Heart right ventricle (tissue), 16 donors: ENCODE results near the gene SPATC1L. TPM values are rescaled to one million over a fixed set of nuclear protein-coding genes. Genes with fewer than 3 reads are reported as not detected.

Experiments
- ATAC-seq, 8 donors: fragments of 200-7000 bp; cut with Tn5 transposase; one replicate each; pipeline ENCODE4 v1.9.1; 2020; ENCODE audit warnings: mild to moderate bottlenecking in 8 of 8, moderate library complexity in 8 of 8, moderate number of reproducible peaks in 1 of 8
- DNase-seq, 2 donors: peaks; one replicate each; pipeline ENCODE4 v3.0.0-alpha.2; 2020
- H3K27ac ChIP-seq, 10 donors: fragments of 200-600 bp; sonication (generic) in 2 of 10; one replicate each; pipeline versions ENCODE4 v1.5.0 to v1.8.0; 2020 to 2022; ENCODE audit warnings: mild to moderate bottlenecking in 3 of 10
- H3K27me3 ChIP-seq, 7 donors: fragments of 200-600 bp; one replicate each; pipeline ENCODE4 v1.8.0; 2021 to 2022; ENCODE audit warnings: mild to moderate bottlenecking in 2 of 7
- H3K36me3 ChIP-seq, 9 donors: fragments of 200-600 bp; sonication (generic) in 1 of 9; one replicate each; pipeline versions ENCODE4 v1.5.0 to v1.8.0; 2020 to 2022; ENCODE audit warnings: mild to moderate bottlenecking in 2 of 9
- H3K4me1 ChIP-seq, 9 donors: fragments of 200-600 bp; sonication (generic) in 1 of 9; one replicate each; pipeline versions ENCODE4 v1.5.0 to v1.8.0; 2020 to 2022; ENCODE audit warnings: mild to moderate bottlenecking in 4 of 9
- H3K4me3 ChIP-seq, 10 donors: fragments of 200-600 bp; sonication (generic) in 2 of 10; one replicate each; pipeline versions ENCODE4 v1.5.0 to v1.8.0; 2020 to 2022; ENCODE audit warnings: mild to moderate bottlenecking in 7 of 10, moderate library complexity in 2 of 10
- H3K9me3 ChIP-seq, 11 donors: fragments of 200-600 bp in 10 of 11; sonication (generic) in 2 of 11; one replicate each; pipeline versions ENCODE4 v1.5.0 to v1.8.0; 2013 to 2022; ENCODE audit warnings: mild to moderate bottlenecking in 2 of 11, control low read depth in 1 of 11, moderate library complexity in 1 of 11
- CTCF ChIP-seq, 9 donors: fragments of 200-600 bp; sonication (generic) in 2 of 9; IDR thresholded peaks; one replicate each; pipeline versions ENCODE4 v1.5.0 to v1.8.0; 2021 to 2022; ENCODE audit warnings: antibody characterized with exemption in 9 of 9, mild to moderate bottlenecking in 5 of 9, moderate library complexity in 1 of 9
- WGBS, 2 donors: extraction: QIAGEN DNeasy Blood & Tissue Kit; methylation state at CpG; one replicate each; pipeline ENCODE4 v1.1.7; 2013; ENCODE audit warnings: inconsistent platforms in 1 of 2; 5-methylcytosine and 5-hydroxymethylcytosine counted together
- intact Hi-C, 10 donors: fragments of 100-400 bp; cut with DNase I; formaldehyde crosslinking; loops; one replicate each; pipeline versions ENCODE4 v1.11.1 to v1.14.2; 2022
- polyA plus RNA-seq, 2 donors: library from polyadenylated mRNA; stranded (reverse); fragments of 200-250 nt; gene quantifications; one replicate each; pipeline ENCODE4 v1.2.3, GENCODE V29; 2013
- total RNA-seq, 10 donors: library from RNA; stranded (reverse); fragmentation: NEBNext Ultra II Directional in 3 of 10; extraction: Animal tissue kit (Norgen Biotek cat#: 25700) in 3 of 10; gene quantifications; one replicate each; pipeline versions ENCODE4 v1.2.1 to v1.2.4, GENCODE V29; 2021 to 2023
- donor health status: Arrhythmogenic right ventricular cardiomyopathy.
- donor health status: ischemic (EF 13 %, LVEDD 7.1; RV severe dilation, severe dysfunction).
- donor health status: healthy with polysubstance abuse.
- donor health status: DM: no; HTN: yes; CAD: no.
- donor health status: DM: no; HTN: no; CAD: no.
- donor health status: ischemic (EF 25% LVEDD 6.9; RV normal size, moderate dysfunction).
- donor health status: ischemic (EF 25% LVEDD 5.7; RV mildly dilated, moderate dysfunction).
- donor health status: healthy.
- donor health status: DM: yes; HTN: yes; CAD: no.
- donor health status: Ischemic cardiomyopathy.
- donor health status: ischemic (EF 35%, LVEDD 5.7; RV mildly dilated, moderate dysfunction).
- donor health status: nonischemic (EF 11% LVEDD 7.7; RV severe dilation, severe dysfunction).
- donor health status: DM: yes; HTN: yes; CAD: no.
- donor health status: PGD.
- donor health status: ischemic (EF 29% LVEDD 5.4; RV normal size, mild dysfunction).
- donor health status: nonischemic (EF 23%, LVEDD 6.1; RV moderate dilation, normal function).

SPATC1L gene
- total and polyA plus RNA-seq, 12 donors, result 4.7 to 14.6 (median 8.4) TPM

- WGBS, 2 donors, result 78 to 94% methylated on average over 7 of the region's 7 CpGs
- Histone ChIP-seq H3K36me3 (no peaks in the 10 kb centered on the region), H3K4me1 (peaks cover 0 to 5% (median 0%) of the 10 kb centered on the region in 9 donors), H3K4me3 (no peak overlapping the region), H3K27ac (no peak overlapping the region), H3K9me3 (no peaks in the 10 kb centered on the region), H3K27me3 (no peaks in the 10 kb centered on the region)
- DNase-seq, result no peak
- TF ChIP-seq CTCF (IDR thresholded peaks at IDR 0.05), result no peak
- intact Hi-C loops, result no loop called here
- no peak for ATAC-seq
These were observed 46.4 kb downstream of the SPATC1L start for GRCh38 chr21:46137908-46138307.

GRCh38 chr21:46136739-46137349, 47.4 kb downstream of the SPATC1L start:
- Histone ChIP-seq H3K9me3 (no peaks in the 10 kb centered on the region), H3K27me3 (no peaks in the 10 kb centered on the region), H3K36me3 (peaks cover 0 to 3% (median 0%) of the 10 kb centered on the region in 9 donors), H3K4me1 (peaks cover 0 to 5% (median 0%) of the 10 kb centered on the region in 9 donors), H3K27ac (no peak overlapping the region), H3K4me3 (no peak overlapping the region)
- WGBS, 2 donors, result 79 to 83% methylated on average over 22 of the region's 22 CpGs
- DNase-seq, result no peak
- intact Hi-C loops, result no loop called here
- ATAC-seq, result no peak
- TF ChIP-seq CTCF (IDR thresholded peaks at IDR 0.05), result no peak

GRCh38 chr21:46135782-46136395, 48.4 kb downstream of the SPATC1L start:
- H3K27me3 ChIP-seq, result no peaks in the 10 kb centered on the region
- TF ChIP-seq CTCF (IDR thresholded peaks at IDR 0.05), result no peak
- ATAC-seq, result no peak
- peaks cover 0 to 5% (median 0%) of the 10 kb centered on the region in 9 donors for H3K4me1 ChIP-seq
- H3K9me3 ChIP-seq, result no peaks in the 10 kb centered on the region
- no peak overlapping the region for H3K4me3 ChIP-seq
- no peak for DNase-seq
- H3K36me3 ChIP-seq, result peaks cover 0 to 3% (median 0%) of the 10 kb centered on the region in 9 donors
- WGBS, 2 donors, result 60 to 70% methylated on average over 4 to 7 of the region's 7 CpGs
- H3K27ac ChIP-seq, result no peak overlapping the region
- intact Hi-C loops, result no loop called here

- Histone ChIP-seq H3K27ac (no peak overlapping the region), H3K36me3 (peaks cover 0 to 30% (median 0%) of the 10 kb centered on the region in 9 donors), H3K27me3 (no peaks in the 10 kb centered on the region), H3K9me3 (no peaks in the 10 kb centered on the region), H3K4me1 (peaks cover 0 to 18% (median 12%) of the 10 kb centered on the region in 9 donors), H3K4me3 (no peak overlapping the region)
- DNase-seq (peak in 1 of 2 donors; percentile 30), ATAC-seq (peak in 3 of 8 donors; percentile 0 to 6 (median 5))
- TF ChIP-seq CTCF (IDR thresholded peaks at IDR 0.05), result no peak
- intact Hi-C loops, result no loop called here
- 96 to 97% methylated on average over 83 to 85 of the region's 85 CpGs for whole genome bisulfite sequencing, 2 donors
These were observed 52.2 kb downstream of the SPATC1L start for GRCh38 chr21:46131838-46132651.
